ENCODE measurements around the gene HDAC5.

HDAC5 gene

GRCh38 chr17:44113382-44113781 is 10.1 kb downstream of the HDAC5 start:
- no peak for DNase-seq (ENCODE audit: insufficient read length, low spot score)
- no peak for TF ChIP-seq CTCF (IDR thresholded peaks at IDR 0.05; ENCODE audit: insufficient read depth, missing control alignments)
- no peak for FAIRE-seq

GRCh38 chr17:44112284-44113280 is 10.9 kb downstream of the HDAC5 start:
- FAIRE-seq (no peak), DNase-seq (ENCODE audit: insufficient read length, low spot score) (no peak)
- no peak for TF ChIP-seq CTCF (IDR thresholded peaks at IDR 0.05; ENCODE audit: insufficient read depth, missing control alignments)

- FAIRE-seq (no peak), DNase-seq (ENCODE audit: insufficient read length, low spot score) (no peak)
- no peak for TF ChIP-seq CTCF (IDR thresholded peaks at IDR 0.05; ENCODE audit: insufficient read depth, missing control alignments)
These were observed 11.7 kb downstream of the HDAC5 start for GRCh38 chr17:44111777-44112176.

DNA sequence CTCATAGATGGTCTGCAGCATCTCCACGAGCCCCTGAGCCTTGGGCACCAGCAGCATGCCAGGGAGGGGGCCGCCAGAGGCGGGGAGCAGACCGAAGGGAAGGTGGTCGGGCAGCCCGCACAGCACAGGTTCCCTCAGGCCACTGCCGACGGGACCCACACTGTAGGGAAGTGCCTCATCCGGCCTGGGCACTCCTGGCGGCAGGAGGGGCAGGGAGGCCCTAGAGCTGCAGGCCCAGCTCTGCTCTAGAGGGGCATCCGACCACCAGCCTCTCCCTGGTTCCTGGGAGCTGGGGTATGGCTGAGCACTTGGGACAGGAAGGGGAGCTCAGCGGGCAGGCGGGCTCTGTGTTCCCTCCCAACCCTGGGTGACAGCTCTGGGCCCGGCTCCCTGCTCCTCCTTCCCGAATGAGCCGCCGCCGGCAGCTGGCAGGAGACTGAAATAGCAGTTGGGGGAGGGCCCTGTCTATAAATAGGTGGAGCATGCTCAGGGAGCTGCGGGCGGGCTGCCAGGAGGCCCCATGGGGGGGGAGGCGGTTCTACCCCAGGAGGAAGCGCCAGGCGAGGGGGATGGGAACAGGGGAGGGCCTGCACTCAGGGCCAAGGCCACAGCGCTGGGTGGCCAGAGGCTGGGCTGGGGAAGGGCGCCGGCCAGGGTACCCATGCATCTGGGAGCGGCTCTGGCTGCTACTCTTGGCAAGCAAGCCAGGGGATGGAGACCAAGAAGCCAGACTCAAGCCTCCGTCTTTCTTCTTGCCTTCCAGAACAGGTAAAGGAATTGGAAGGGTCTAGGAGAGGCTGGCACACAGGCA is 12.4 kb downstream of the HDAC5 start:
- FAIRE-seq, result no peak
- DNase-seq (ENCODE audit: insufficient read length, low spot score), result peak; percentile 96
- no peak for TF ChIP-seq CTCF (IDR thresholded peaks at IDR 0.05; ENCODE audit: insufficient read depth, missing control alignments)

DNA sequence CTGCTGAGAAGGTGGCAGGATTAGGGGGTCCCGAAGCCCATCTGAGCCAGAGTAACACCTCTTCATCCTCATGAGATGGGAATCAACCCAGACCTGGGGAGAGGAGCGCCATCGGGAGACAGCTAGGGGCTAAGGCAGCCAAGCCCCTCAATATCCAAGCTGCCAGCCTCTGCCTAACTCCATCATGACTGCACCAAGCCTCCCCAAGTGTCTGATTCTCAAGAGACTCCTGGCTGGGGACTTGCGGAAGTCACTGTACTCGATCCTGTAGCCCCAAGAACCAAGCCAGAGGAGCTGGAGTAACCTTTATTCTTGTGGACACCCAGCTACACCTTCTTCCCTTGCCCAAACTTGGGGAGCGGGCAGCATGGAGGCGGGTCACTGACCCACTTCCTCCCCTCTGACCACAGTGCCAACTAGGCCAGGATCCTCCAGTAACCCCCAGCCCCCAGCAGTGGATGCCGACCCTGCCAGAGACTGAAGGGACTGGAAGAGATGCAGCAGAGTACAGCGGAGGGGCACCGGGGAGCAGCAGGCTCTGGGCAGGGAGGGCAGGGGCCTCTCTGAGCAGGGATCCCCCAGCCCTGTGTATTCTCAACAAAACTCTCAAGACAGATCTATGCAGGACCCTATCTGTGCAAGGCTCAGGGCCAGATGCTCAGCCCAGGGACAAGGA is 13.3 kb downstream of the HDAC5 start:
- FAIRE-seq (no peak), DNase-seq (ENCODE audit: insufficient read length, low spot score) (no peak)
- TF ChIP-seq CTCF (IDR thresholded peaks at IDR 0.05; ENCODE audit: insufficient read depth, missing control alignments), result no peak

GRCh38 chr17:44109312-44109630 is 14.2 kb downstream of the HDAC5 start:
- no peak for FAIRE-seq
- TF ChIP-seq CTCF (IDR thresholded peaks at IDR 0.05; ENCODE audit: insufficient read depth, missing control alignments), result no peak
- no peak for DNase-seq (ENCODE audit: insufficient read length, low spot score)

Data from D721Med (cell line).